Neuronal stem cell (in vitro differentiated cells): ENCODE measurements around the gene SETD7.

Experiments
- DNase-seq: peaks from one replicate; pipeline ENCODE4 v3.0.0-alpha.2; 2013; ENCODE audit warnings: low spot score
- H2AFZ ChIP-seq: one replicate; pipeline ENCODE4 v1.6.1; 2013; ENCODE audit warnings: mild to moderate bottlenecking, low read length, inconsistent platforms
- H2AK5ac ChIP-seq: 2 replicates; pipeline ENCODE4 v1.6.1; 2013; ENCODE audit warnings: low read depth, mild to moderate bottlenecking, inconsistent platforms, low read length, moderate library complexity, mixed read lengths
- H2BK120ac ChIP-seq: 2 replicates; pipeline ENCODE4 v1.6.1; 2013; ENCODE audit warnings: low read depth, mild to moderate bottlenecking, inconsistent platforms, low read length, moderate library complexity, mixed read lengths
- H2BK12ac ChIP-seq: one replicate; pipeline ENCODE4 v1.6.1; 2013; ENCODE audit warnings: low read length, inconsistent platforms
- H2BK15ac ChIP-seq: 2 replicates; pipeline ENCODE4 v1.6.1; 2013; ENCODE audit warnings: mild to moderate bottlenecking, low read length, inconsistent platforms, mixed read lengths
- H2BK5ac ChIP-seq: one replicate; pipeline ENCODE4 v1.6.1; 2013; ENCODE audit warnings: inconsistent platforms, mild to moderate bottlenecking, low read length, moderate library complexity
- H3K14ac ChIP-seq: one replicate; pipeline ENCODE4 v1.6.1; 2013; ENCODE audit warnings: low read length, inconsistent platforms
- H3K18ac ChIP-seq: 2 replicates; pipeline ENCODE4 v1.6.1; 2013; ENCODE audit warnings: low read length, inconsistent platforms
- H3K23ac ChIP-seq: 2 replicates; pipeline ENCODE4 v1.6.1; 2013; ENCODE audit warnings: low read depth, mild to moderate bottlenecking, mixed read lengths, low read length, inconsistent platforms; ENCODE audit not compliant: poor library complexity
- H3K27ac ChIP-seq: replicated peaks from 3 replicates; pipeline ENCODE4 v1.5.1; 2013; ENCODE audit warnings: low read length, inconsistent platforms
- H3K27me3 ChIP-seq, 3 experiments: 2 replicates each; pipeline ENCODE4 v1.6.1; 2013; ENCODE audit warnings: low read length in 3 of 3, mild to moderate bottlenecking in 2 of 3, inconsistent platforms in 1 of 3, low read depth in 1 of 3, mixed read lengths in 1 of 3, moderate library complexity in 1 of 3; ENCODE audit not compliant: control insufficient read depth in 3 of 3, insufficient read depth in 3 of 3
- H3K36me3 ChIP-seq, 2 donors: replicated peaks in 1 of 2; 2 replicates each; pipeline ENCODE4 v1.6.1; 2013; ENCODE audit warnings: low read length in 2 of 2; ENCODE audit not compliant: control insufficient read depth in 2 of 2, insufficient read depth in 2 of 2
- H3K4ac ChIP-seq: 2 replicates; pipeline ENCODE4 v1.6.1; 2013; ENCODE audit warnings: inconsistent platforms, mild to moderate bottlenecking, low read length, moderate library complexity
- H3K4me1 ChIP-seq, 2 donors: 1 replicate in 1 of 2; 2 replicates in 1 of 2; pipeline ENCODE4 v1.6.1; 2013; ENCODE audit warnings: low read length in 2 of 2, low read depth in 1 of 2; ENCODE audit not compliant: control insufficient read depth in 2 of 2, insufficient read depth in 1 of 2
- H3K4me2 ChIP-seq: one replicate; pipeline ENCODE4 v1.6.1; 2013; ENCODE audit warnings: mild to moderate bottlenecking, low read length, inconsistent platforms; ENCODE audit not compliant: insufficient read depth, poor library complexity, severe bottlenecking
- H3K4me3 ChIP-seq, 2 donors: 2 replicates each; pipeline ENCODE4 v1.5.1; 2013; ENCODE audit warnings: low read length in 2 of 2, mild to moderate bottlenecking in 2 of 2, inconsistent platforms in 1 of 2, moderate library complexity in 1 of 2
- H3K79me1 ChIP-seq: one replicate; pipeline ENCODE4 v1.6.1; 2013; ENCODE audit warnings: low read depth, mild to moderate bottlenecking, inconsistent platforms, low read length, moderate library complexity
- H3K9ac ChIP-seq: one replicate; pipeline ENCODE4 v1.6.1; 2013; ENCODE audit warnings: mild to moderate bottlenecking, low read depth, low read length, inconsistent platforms; ENCODE audit not compliant: poor library complexity
- H3K9me3 ChIP-seq, 2 donors: replicated peaks in 1 of 2; 2 replicates each; pipeline versions ENCODE3 to v1.6.1; 2013; ENCODE audit warnings: low read length in 2 of 2, mild to moderate bottlenecking in 2 of 2, inconsistent platforms in 1 of 2, low read depth in 1 of 2, mixed read lengths in 1 of 2, moderate library complexity in 1 of 2; ENCODE audit not compliant: control insufficient read depth in 2 of 2, insufficient read depth in 1 of 2
- H4K8ac ChIP-seq: one replicate; pipeline ENCODE4 v1.6.1; 2013; ENCODE audit warnings: low read depth, mild to moderate bottlenecking, inconsistent platforms, low read length, moderate library complexity
- H4K91ac ChIP-seq: one replicate; pipeline ENCODE4 v1.6.1; 2013; ENCODE audit warnings: low read length, low read depth, mild to moderate bottlenecking, inconsistent platforms; ENCODE audit not compliant: poor library complexity
- WGBS, 2 donors: extraction: QIAGEN DNeasy Blood & Tissue Kit; methylation state at CpG; one replicate each; pipeline ENCODE4 v1.1.7; 2013; ENCODE audit warnings: missing lambda C conversion rate in 2 of 2, mixed read lengths in 1 of 2; ENCODE audit not compliant: insufficient read length in 2 of 2, insufficient replicate concordance in 1 of 2; ENCODE audit errors: extremely low coverage in 2 of 2; 5-methylcytosine and 5-hydroxymethylcytosine counted together

Gene SETD7

DNA sequence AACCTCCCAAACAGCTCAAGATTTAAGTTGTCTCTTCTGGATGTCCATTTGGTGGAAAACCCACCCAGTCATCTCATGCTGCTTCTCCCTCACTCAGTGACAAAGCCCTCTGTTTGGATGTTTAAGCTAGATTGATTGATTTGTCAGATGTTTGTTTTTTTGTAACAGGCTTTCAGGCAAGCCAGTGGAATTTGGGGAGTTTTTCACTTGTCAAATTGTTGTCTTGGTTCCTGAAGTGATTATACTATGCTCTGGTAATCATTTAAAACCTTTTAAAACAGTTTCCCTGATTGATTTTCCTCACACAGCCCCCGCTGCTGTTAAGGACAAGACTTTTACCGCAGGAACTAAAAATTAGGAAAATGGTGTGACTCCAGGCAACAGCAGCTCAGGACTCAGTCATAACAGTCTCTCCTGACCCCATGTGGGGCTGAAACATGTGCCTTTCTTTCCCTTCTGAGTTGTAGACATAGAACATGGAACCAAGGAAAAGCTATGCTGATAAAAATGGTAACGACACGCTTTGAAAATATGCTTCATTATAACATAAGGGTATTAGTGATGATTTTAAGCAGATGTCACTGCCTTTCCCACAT is 40.8 kb upstream of the SETD7 start:
- WGBS, 2 donors: no CpG with 5 or more reads among the region's 4 CpGs
- no peak overlapping the region for H3K23ac ChIP-seq

GRCh38 chr4:139596034-139596683 is 40.1 kb upstream of the SETD7 start:
- no peak overlapping the region for H4K91ac ChIP-seq
- no CpG with 5 or more reads among the region's 3 CpGs for WGBS, 2 donors
- H2AFZ ChIP-seq: peak overlapping the region; percentile 29
- no peak overlapping the region for H3K14ac ChIP-seq
- H2BK12ac ChIP-seq: no peak overlapping the region
- no peaks in the 10 kb centered on the region for H3K36me3 ChIP-seq
- no peak overlapping the region for H2BK15ac ChIP-seq
- no peak overlapping the region for H3K4ac ChIP-seq
- peaks cover 0 to 33% (median 0%) of the 10 kb centered on the region in 3 experiments for H3K27me3 ChIP-seq
- no peak overlapping the region for H3K27ac ChIP-seq
- H2BK120ac ChIP-seq: no peak overlapping the region
- H4K8ac ChIP-seq: no peak overlapping the region
- no peak overlapping the region for H3K4me3 ChIP-seq
- no peak for DNase-seq
- peak overlapping the region; percentile 52 for H3K18ac ChIP-seq
- no peak overlapping the region for H3K9ac ChIP-seq
- H3K4me1 ChIP-seq: peaks cover 0 to 10% of the 10 kb centered on the region in 2 donors
- H3K9me3 ChIP-seq: peaks cover 0 to 1% of the 10 kb centered on the region in 2 donors
- no peaks in the 10 kb centered on the region for H3K79me1 ChIP-seq
- H3K23ac ChIP-seq: no peak overlapping the region
- H2AK5ac ChIP-seq: no peak overlapping the region
- H3K4me2 ChIP-seq: no peak overlapping the region
- H2BK5ac ChIP-seq: no peak overlapping the region

More for the DNA sequence above, 40.8 kb upstream of the SETD7 start:
- no peak overlapping the region for H4K91ac ChIP-seq
- no peaks in the 10 kb centered on the region for H3K79me1 ChIP-seq
- H3K18ac ChIP-seq: no peak overlapping the region
- no peak for DNase-seq
- H2BK12ac ChIP-seq: no peak overlapping the region
- no peak overlapping the region for H4K8ac ChIP-seq
- H3K4me1 ChIP-seq: peaks cover 0 to 10% of the 10 kb centered on the region in 2 donors
- H3K9me3 ChIP-seq: peaks cover 0 to 1% of the 10 kb centered on the region in 2 donors
- no peak overlapping the region for H2BK15ac ChIP-seq
- H2AK5ac ChIP-seq: no peak overlapping the region
- peak overlapping the region; percentile 7 for H3K27ac ChIP-seq
- no peak overlapping the region for H3K14ac ChIP-seq
- no peak overlapping the region for H2BK5ac ChIP-seq
- no peak overlapping the region for H3K4me2 ChIP-seq
- no peak overlapping the region for H2BK120ac ChIP-seq
- H3K27me3 ChIP-seq: peaks cover 0 to 33% (median 0%) of the 10 kb centered on the region in 3 experiments
- no peak overlapping the region for H3K9ac ChIP-seq
- no peak overlapping the region for H3K4me3 ChIP-seq
- no peak overlapping the region for H2AFZ ChIP-seq
- no peak overlapping the region for H3K4ac ChIP-seq
- no peaks in the 10 kb centered on the region for H3K36me3 ChIP-seq

- H3K23ac ChIP-seq: no peak overlapping the region
- H2AK5ac ChIP-seq: peak overlapping the region; percentile 81
- H3K4ac ChIP-seq: no peak overlapping the region
- no peak overlapping the region for H3K27ac ChIP-seq
- H3K4me1 ChIP-seq: peaks cover 0 to 10% of the 10 kb centered on the region in 2 donors
- H2BK120ac ChIP-seq: no peak overlapping the region
- H3K27me3 ChIP-seq: peaks cover 0 to 37% (median 0%) of the 10 kb centered on the region in 3 experiments
- no peak overlapping the region for H2BK5ac ChIP-seq
- no peak overlapping the region for H2BK12ac ChIP-seq
- H3K79me1 ChIP-seq: no peaks in the 10 kb centered on the region
- H2AFZ ChIP-seq: no peak overlapping the region
- no peaks in the 10 kb centered on the region for H3K36me3 ChIP-seq
- no peak overlapping the region for H4K8ac ChIP-seq
- no peak overlapping the region for H2BK15ac ChIP-seq
- H3K18ac ChIP-seq: no peak overlapping the region
- H3K14ac ChIP-seq: no peak overlapping the region
- WGBS, 2 donors: no CpG with 5 or more reads among the region's 5 CpGs
- peaks cover 0 to 2% of the 10 kb centered on the region in 2 donors for H3K9me3 ChIP-seq
- DNase-seq: no peak
- no peak overlapping the region for H3K4me2 ChIP-seq
- H3K9ac ChIP-seq: no peak overlapping the region
- H4K91ac ChIP-seq: no peak overlapping the region
- no peak overlapping the region for H3K4me3 ChIP-seq
These were observed 38.7 kb upstream of the SETD7 start for GRCh38 chr4:139594591-139595185.

- DNase-seq: no peak
- Histone ChIP-seq H3K9ac (no peak overlapping the region), H3K14ac (no peak overlapping the region)
These were observed 37.1 kb upstream of the SETD7 start for GRCh38 chr4:139593091-139593564.

More at GRCh38 chr4:139593091-139593564, 37.1 kb upstream of the SETD7 start:
- Histone ChIP-seq H2BK5ac (no peak overlapping the region), H4K8ac (no peak overlapping the region), H3K4ac (no peak overlapping the region), H3K79me1 (no peaks in the 10 kb centered on the region), H3K4me2 (no peak overlapping the region), H3K9me3 (peaks cover 0 to 3% of the 10 kb centered on the region in 2 donors), H2AK5ac (no peak overlapping the region), H3K27ac (no peak overlapping the region), H3K18ac (peak overlapping the region; percentile 53), H3K4me3 (peak overlapping the region in 1 of 2 donors; percentile 37), H3K27me3 (peaks cover 0 to 33% (median 0%) of the 10 kb centered on the region in 3 experiments), H2AFZ (peak overlapping the region; percentile 10), H3K36me3 (no peaks in the 10 kb centered on the region), H2BK120ac (no peak overlapping the region), H3K4me1 (peaks cover 0 to 10% of the 10 kb centered on the region in 2 donors), H3K23ac (no peak overlapping the region), H2BK15ac (no peak overlapping the region), H2BK12ac (no peak overlapping the region), H4K91ac (no peak overlapping the region)
- no CpG with 5 or more reads among the region's 4 CpGs for WGBS, 2 donors
